HG02870 (cell line): ENCODE results near the gene KRT4.

Source experiments
- ATAC-seq: cut with Tn5 transposase; IDR thresholded peaks from one replicate; pipeline ENCODE4 v1.9.1; 2021; ENCODE audit warnings: mild to moderate bottlenecking, moderate library complexity; ENCODE audit not compliant: unreplicated experiment

KRT4 gene

DNA sequence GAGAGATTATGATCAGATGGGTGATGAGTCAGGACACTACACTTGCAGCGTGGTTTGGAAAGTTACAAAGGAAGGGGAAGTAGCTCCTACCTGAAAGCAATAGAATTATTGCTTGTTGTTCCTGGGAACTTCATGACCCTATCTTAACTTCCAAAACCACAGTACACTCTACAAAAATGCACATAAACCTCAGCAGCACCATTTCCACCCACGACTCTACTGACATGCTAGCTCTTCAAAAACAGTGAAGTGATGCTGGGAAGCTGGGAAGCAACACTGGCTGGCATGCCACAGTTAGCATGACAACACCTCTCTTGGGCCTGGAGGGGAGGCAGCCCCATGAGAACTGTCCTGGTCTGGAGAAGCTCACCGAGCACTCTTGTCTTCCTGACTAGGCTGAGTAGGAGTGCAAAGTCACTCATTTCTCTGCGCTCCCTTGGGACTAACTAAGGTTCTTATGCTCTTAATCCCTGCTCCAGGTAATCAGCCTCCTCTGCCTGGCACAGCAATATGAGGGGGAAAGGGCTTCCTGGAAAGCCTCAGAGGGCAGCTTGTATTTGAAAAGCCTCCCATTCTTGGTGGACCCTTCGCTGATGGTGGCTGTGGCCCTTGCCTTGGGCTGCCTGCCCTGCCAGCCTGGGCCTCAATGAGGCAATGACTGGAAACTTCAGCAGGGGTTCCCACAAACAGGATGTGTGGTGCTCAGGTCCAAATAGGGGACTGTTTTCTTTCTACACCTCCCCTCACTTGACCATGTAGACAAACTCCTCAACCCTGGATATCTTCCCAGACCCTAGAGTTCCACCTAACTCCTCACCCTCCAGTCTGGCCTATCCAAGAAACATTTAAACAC lies 19.2 kb downstream of the KRT4 start:
- no peak for ATAC-seq

DNA sequence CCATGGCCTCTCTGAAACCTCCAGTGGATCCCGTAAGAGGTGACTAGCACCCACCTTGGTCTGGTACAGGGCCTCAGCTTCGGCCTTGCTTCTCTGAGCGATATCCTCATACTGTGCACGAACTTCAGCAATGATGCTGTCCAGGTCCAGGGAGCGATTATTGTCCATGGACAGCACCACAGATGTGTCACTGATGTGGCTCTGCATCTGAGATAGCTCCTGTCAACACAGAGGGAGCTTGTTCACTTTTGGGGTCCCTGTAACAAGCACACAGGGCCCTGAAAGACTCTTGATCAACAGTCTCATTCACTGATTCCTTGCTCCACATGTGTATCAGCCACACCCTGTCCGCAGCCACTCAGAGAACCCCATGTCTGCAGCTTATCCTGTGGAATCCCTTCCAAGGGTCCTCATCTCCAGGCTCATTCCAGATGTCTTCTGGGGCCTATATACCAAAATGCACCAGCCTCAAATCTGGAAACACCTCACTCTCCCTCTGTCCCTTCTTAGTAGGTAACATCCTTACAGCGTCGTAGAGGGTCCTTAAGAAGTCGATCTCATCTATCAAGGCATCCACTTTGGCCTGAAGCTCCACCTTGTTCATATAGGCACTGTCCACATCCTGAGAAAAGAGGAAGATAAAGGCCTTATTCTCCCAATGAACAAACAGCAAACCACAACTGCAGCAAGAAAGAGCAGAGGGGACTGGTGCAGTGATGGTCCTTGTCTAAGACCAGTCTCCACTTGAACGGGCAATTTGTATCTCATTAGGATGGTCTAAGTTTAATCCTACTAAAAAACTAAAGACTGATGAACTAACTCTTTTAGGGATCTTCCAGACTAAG lies 21.5 kb downstream of the KRT4 start:
- ATAC-seq: no peak

DNA sequence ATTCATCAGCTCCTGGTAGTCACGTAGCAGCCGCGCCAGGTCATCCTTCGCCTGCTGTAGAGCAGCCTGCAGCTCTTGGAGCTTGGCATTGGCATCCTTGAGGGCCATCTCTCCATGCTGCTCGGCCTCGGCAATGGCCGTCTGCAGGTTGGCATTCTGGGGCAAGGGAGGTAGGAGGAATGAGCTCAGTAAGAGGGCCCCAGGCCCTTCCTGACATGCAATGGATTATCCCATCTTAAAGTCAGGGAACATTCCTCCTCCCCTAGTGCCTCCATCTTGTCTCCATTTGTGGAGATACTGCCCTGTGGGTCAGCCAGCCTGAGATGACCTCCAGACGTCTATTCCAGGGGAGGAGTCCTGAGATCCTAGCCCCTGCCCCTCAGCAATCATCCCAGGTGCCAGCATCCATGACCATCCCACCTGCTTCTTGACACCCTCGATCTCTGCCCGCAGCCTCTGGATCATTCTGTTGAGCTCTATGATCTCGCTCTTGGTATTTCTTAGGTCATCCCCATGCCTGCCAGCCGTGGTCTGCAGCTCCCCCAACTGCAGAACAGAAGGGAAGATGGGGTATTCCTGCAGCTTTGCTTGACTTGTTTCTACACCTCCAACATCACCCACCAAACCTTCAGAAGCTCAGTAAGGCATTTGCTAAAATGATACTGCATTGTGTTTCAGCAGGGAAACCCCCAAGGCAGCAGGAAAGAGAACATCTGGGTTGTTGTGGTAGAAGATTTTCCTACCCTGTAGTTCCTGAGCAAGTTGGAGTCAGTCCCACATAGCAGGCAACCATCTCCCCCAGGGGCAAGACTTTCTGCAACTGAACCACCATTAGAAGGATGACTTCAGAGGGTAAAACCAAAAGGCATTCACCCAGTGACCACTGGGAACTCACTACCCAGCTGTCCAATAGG lies 22.4 kb downstream of the KRT4 start:
- no peak for ATAC-seq

DNA sequence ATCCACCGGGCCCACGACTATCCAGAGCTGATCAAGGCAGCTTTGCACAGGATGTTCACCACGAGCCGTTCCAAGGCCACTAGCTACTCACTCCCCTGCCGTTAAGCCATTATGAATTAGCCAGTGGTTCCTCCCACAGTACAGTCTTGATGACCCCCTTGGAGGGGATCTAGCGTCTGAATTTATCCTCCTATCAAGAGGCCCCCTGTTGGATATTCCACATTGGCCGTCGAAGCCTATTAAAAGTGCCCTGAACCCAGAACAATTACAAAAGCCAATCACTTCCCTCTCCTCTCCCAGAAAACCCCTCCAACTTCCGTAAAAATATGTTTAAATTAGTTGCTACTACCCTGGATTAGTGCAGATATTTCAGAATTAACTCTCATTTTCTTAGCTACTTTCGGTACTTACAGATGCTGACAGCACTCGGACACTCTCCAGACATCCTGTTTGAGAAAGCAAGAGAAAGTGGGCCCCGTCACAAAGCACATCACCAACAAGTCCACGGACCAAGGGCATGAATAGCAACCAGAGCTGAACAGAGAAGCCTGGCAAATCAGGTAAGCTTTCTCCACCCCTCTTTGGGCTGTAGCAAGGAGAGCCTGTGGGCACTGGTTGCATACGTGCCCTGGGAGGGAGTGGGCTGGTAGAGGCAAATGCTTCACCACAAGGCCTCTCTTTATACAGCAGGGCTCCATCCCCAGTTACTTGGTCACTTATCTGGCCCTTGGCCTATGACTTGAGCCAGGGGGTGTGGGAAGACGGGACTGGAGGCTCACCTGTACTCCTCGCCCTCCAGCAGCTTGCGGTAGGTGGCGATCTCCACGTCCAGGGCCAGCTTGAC lies 23.3 kb downstream of the KRT4 start:
- ATAC-seq: no peak

DNA sequence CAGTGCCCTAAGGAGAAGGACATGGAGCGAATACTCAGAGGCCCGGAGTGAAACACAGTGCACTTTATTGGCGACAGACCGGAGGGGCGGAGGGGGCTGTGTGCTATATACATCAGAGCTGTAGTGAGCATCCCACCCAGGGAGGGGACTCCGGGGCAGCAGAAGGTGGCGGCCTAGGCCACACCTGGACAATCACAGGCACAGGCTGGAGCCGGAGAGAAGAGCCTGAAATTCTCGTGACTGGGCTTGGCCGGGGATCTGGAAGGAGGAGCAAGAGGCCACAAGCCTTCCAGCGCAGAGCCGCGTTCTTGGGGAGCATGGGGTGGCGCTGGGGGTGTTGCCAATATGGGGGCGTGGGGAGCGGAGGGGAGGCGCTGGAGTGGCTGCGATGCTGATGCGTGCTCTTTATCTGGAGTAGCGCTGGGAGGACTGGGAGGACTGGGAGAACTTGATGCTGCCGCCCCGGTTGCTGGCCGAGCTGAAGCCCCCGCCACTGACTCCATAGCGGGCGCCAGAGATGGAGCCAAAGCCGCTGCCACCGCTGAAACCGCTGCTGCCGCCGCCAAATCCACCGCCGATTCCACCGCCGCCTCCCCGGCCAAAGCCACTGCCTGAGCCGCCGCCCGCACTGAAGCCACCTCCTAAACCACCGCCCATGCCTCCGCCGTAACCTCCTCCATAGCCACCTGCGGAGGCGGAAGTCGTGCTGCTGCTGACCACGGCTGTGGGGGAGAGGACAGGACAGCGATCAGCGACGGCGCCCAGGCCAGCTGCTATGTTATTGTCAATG lies 24.1 kb downstream of the KRT4 start:
- ATAC-seq: no peak

DNA sequence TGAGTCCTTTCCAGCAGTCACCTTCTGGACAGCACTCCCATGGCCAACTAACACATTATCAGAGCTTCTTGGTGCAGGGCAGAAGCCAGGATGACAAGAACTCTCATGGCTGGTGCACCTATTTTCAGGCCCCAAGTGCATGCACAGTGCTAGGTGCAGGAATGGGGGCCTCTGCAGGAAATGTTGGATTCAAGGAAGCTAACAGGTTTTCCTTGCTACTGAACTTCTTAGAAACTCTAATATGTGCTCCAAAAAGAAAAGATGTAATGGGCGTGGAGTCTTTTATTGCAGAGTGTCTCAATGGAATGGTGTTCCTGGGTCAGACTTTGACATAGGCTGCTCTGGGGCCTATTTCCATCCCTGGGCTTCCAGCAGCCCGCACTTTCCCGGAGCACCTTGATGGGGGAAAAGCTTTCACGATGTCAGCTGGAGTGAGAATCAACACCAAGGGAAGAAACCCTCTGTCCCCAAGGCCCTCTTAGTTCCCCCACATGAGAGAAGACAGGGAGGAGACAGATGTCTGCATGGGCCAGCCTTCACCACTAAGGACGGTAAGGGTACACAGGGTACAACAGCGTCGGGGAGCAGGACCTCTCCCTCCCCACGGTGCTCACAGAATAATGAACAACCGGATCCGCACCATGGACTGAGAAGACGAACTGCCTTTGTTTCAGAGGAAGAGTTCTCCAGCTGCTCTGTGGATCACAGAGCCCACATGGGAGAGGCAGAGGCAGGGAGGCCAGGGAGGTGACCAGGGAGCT lies 24.9 kb downstream of the KRT4 start:
- ATAC-seq: no peak

DNA sequence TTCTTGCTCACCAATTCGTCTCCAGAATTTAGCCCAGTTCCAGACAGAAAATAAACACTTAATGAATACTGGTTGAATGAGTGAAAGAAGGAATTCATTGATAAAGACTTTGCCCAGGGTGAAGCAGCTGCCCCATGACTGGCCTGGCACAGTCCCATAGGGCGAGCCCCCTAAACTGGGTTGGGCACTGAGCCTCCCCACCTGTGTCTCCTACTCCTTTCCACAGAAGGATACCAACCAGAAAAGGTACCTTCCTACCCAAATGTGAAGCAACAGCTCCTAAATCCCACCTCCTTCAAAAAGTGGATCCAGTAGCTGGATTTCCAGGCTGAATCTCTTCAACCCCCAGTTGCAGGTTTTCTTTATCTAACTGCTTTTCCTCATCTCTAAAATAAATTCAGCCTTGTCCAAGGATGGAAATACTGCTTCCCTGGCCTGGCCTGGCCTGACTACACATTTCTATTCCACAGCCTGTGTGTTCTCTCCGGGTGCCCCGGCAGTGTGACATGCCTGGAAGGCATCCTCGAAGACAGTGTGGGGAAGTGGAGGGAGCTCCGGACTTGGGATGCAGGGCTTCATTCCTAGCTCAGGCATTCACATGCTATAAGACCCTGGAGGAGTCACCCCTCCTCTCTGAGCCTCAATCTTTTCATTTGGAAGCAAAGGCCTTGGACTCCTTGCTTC lies 25.6 kb downstream of the KRT4 start:
- ATAC-seq: no peak

DNA sequence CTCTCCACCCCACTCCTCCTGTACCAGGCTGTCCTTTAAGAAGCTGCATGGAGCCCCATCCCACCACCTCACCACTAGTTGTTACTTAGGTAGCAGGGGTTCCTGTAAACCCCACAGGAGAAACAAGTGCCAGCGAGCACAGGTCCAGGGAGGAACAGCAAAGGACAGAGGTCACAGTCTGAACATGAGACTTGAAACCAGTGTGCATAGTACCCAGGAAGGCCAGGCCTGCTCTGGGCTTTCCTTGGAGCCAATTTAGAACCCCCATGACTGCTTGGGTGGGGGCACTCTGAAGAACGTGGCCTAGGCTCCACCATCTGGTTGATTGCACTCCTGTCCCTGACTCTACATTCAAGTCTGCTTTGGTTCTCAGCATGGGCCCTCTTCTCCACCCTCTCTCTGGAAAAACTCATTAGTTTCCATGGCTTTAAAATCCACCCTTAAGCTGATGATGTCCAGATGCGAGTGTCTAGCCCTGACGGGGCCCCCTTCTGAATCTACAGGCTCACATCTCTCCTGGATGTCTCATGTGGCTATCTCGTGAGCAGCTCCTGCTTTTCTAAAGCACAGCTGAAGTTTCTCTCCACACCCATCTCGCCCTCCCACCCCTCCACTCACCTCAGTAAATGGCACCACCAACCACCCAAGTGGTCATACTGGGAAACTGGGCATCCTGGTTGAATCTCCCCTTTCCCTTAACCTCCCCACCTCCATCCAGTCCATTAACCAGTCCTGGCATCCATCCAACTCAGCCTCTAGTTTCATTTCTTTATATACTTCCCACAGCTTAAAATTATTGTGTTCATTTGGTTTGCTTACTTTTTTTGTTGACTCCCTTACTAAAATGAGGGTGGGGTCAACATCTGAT lies 26.4 kb downstream of the KRT4 start:
- no peak for ATAC-seq

DNA sequence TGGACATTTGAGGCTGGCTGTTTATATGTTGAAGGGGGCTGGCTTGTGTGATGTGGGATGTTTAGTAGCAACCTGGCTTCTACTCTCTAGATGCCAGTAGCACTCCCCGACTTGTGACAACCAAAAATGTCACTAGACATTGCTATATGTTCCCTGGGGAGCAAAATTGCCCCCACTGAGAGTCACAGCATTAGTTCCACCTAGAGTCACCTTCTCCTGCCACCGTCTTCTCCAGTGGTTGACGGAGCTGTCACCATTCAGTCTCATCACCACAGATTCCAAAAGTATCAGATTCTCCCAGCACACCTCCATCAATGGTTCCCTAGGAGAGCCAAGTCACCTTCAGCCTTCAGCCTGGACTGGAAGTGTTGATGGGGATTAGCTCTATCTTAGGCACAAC lies 29.0 kb downstream of the KRT4 start:
- no peak for ATAC-seq

DNA sequence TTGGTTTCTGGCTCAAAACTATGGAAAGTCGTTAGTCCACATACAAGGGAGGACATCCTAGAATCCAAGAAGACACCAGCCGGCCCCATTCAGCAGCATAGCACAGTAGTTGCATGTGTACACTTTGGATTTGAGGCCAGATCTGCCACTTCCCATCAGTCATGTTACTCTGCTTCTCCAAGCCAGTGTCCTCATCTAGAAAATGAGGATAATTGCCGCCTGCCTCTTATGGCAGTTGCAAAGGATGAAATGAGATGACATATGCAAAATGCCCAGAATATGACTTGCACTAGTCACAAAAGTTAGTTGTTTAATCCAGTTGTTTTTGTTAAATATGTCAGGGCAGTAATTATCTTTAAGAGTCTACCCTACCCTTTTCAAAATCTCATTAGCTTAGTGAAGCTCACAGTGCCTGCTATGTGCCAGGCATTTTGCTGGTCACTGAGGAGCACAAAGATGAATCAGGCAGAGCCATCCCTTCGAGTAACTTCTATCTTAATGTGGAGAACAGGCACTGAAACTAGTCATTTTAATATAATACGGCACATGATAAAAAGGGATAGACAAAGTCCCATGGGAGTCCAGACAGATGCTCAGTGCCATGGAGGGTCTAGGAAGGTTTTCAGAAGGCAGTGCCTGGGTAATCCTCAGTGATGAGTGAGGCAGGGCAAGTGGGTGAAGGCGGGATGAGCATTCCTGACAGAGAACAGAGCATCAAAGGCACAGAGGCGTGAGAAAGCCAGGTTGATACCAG lies 30.2 kb downstream of the KRT4 start:
- ATAC-seq: no peak

DNA sequence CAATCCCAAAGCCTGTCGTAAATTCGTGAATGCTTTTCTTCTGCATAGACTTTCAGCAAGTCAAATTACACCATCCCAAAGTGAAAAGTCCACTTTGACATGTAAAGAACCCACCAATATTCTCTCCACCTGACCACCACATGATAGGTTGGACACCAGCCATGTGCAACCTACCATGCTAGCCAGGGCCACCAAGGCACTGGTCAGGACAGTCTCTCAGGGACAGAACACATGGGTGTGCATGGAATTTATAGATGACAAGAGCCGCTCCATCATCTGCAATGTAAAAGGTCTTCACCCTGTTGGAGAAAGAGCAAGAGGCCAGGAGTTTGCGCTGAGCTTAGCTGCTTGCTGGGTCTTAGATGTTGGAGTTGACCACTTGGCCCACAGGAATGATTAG lies 31.4 kb downstream of the KRT4 start:
- ATAC-seq: no peak

DNA sequence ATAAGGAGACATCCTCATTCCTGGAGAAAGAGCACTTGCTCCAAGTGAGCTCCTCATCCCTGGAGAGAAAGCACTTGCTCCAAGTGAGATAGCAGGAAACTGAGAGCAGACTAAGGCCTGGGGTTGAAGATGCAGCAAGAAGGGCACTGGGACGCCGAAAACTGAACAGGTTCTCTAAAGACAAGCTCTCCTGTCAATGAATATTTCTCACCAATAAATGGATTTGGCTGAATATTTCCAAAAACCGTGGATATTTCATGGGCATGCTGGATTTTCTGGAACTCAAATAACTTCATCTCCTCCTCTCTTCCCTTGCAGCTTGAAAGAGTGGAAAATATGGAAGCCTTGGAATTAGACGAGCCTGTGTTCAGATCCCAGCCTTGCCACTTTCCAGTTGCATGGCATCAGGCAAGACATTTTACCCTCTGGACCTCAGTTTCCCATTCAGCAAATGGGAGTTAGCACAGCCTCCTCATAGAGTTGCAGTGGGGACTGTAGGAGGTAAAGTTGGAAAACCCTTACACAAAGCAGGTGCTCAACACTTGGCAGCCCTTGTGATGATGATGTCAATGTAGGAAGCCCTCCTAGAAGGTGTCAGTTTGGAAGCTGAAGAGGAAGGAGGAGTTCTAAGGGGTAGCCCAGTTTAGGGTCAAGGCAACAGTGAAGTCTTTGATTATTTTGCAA lies 32.4 kb downstream of the KRT4 start:
- ATAC-seq: no peak

DNA sequence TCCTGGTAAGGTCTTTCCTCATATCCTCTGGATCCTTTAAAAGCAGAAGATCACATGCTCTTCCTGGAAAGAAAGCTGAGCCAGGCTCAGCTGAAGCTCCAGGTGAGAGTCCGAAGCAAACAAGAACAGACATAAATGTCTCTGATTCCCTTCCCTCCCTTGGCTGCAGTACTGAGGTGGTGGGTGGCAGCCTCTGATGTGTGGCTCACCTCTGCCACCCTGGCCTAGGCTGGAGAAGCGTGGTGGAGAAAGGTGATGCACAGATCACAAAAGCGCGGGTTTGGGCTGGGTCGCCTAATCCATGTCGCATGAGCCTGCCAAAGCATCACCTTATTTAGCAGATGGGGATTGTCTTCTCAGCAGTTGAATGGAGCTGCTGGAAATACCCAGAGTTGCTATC lies 34.0 kb downstream of the KRT4 start:
- ATAC-seq: no peak

DNA sequence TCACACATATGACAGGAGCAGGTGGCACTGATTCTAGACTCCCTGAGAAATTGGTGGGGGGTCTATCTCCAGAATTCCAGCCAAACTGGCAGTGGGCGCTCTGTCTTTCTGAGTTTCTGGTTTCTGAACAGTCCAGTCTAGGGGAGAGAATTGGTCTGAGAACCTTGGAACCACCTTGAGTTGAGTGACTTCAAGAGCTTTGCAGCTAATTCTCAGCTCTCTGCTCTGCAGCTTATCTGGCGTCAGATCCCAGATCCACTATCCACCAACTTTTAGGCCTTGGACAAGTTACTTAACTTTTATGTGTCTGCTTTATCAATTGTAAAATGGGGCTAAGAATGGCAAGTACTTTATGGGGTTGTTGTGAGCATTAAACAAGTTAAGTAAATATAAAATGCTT lies 35.1 kb downstream of the KRT4 start:
- no peak for ATAC-seq

DNA sequence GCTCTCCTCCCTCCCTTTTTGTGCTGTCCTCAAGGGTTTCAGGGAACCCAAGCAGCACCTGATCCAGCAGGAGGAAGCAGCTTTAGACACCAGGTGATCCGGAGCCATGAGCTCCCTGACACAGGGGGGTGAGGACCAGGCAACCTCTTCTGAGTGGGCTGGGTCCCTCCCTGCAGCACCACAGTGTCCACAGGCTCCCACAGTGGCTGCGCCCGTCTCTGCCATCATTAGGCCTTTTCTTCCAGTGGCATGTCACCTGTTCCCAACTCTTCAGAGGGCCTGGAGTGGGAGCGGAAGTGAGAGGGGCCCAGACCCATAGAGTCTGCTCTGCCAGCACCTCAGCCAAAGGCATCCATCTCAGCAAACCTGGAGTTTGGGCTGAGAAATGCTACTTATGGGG lies 36.4 kb downstream of the KRT4 start:
- no peak for ATAC-seq

DNA sequence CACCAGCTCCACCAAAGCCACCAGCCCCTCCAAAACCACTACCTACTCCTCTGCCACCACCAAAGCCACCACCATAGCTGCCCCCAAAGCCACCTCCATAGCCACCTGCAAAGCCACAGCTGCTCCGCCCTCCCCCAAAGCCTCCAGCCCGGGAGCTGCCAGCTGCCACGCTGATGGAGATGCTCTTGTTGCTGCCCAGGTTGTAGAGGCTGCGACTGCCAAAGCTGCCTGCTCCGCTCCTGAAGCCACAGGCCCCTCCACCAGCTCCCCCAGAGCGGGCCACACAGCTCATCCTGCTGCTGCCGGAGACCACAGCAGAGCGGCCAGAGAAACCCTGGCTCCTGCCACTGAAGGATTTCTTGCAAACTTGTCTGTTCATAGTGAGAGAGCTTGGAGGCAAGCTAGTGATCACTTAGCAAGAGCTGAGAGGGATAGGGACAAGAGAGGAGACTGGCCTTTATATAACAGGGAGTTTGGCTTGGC lies 37.0 kb downstream of the KRT4 start, which contains the start of gene KRT76:
TSS of gene KRT76 (minus strand) at position 433 of the 483 bp plus-strand sequence. CDS start at position 379, 54 bp downstream.
- ATAC-seq: no peak
